Measurements from ENCODE around the gene UBE2J2.

GRCh38 chr1:1259540-1259939, 14.1 kb downstream of the UBE2J2 start:
- TF ChIP-seq CTCF (IDR thresholded peaks at IDR 0.05) (no peak), POLR2A (IDR thresholded peaks at IDR 0.05) (no peak)

Data from testis (tissue), 2 donors.